GM21825 (cell line): ENCODE measurements around the gene CDCA7.
"Not testable (repeated sequence)": the region's sequence is repeated elsewhere in the genome, so short reads cannot be mapped to it uniquely, and the experiment has no call there.

Source experiments
- ATAC-seq: cut with Tn5 transposase; IDR thresholded peaks from one replicate; pipeline ENCODE4 v1.9.1; 2021; ENCODE audit warnings: mild to moderate bottlenecking, moderate library complexity; ENCODE audit not compliant: unreplicated experiment

The CDCA7 gene

GRCh38 chr2:173401716-173402326 lies 47.1 kb downstream of the CDCA7 start:
- no peak for ATAC-seq

DNA sequence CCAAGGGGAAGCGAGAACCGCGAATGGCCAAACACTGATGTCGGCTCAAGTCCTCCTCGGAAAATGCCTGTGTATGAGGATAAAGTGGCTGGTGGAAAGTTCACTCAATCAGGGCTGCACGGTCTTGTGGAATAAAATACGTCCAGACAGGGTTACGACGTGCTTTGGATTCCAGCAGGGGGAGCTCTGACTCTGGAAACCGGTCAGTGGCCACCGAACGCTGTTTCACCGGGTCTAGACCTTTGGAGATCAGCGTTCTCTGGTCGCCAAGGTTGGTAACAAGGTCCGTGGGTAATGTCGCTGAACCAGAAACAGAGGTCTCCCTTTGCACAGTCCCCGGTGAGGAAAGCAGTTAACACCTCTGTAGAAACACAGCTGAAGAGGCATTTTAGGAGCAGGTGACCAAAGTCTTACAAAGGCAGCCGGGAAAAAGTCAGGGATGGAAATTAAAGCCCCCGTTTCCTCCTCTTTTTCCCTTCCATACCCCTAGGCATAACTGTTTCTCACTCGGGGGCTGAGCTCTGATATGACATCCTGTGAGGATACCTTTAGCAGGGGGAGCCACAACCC lies 47.8 kb downstream of the CDCA7 start:
- no peak for ATAC-seq

DNA sequence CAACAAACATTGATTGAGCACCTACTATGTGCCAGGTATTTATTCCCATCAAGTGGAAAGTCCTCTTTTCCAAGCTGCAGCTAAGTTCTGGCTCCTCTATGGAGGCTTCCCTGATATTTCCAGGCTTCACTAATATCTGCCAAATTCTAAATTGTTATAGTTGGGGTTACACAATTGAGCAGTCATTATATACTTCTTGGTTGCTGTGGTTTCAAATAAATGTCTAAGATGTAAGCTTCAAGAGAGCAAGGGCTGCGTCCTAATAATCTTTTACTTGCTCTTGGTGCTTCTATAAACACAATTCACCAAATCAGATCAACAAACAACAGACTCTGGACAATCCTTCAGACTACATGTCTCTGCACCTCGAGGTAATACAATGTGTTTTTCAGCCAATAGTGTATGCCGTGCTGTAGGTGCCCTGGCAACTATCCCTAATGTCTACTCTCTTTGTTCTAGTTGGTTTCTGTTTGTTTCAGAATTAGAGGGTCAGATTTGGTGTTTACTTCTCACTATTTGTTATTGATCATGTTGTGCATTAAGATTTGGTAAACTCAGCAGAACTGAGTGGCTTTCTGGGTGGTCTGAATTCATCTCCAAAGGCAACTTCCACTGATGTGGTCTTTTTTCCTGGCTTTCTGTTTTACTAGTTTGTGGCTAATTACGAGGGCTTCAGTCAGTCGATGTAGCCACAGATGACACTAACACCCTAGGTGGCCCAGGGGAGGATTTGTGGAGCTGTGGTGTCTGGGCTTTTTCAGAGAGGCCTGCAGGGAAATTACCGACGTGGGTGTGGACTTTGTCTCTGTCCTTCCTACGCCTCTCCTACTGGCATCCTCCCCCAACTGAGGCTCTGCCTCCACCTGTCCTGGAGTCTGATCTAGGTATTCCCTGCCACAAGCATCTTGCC lies 50.4 kb downstream of the CDCA7 start:
- no peak for ATAC-seq

DNA sequence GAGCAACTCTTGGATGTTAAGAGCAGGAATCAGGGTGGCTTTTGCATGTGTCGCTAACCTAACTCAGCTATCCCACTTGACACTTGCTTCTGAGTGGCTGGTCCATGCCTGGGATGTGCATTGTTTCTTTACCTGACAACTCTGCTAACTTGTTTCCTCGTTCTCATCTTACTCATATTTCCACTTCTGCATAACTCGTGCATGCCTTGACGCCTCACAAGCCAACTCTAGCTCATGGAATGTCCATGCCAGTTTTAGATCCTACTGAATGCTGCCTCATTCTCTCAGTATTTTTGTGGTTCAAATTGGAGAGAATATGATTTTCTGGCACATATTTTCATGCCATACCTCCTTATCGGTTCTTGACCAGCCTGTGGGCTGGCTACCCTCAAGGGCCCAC lies 52.5 kb downstream of the CDCA7 start:
- ATAC-seq: no peak

GRCh38 chr2:173407646-173408045 lies 53.0 kb downstream of the CDCA7 start:
- ATAC-seq: no peak

DNA sequence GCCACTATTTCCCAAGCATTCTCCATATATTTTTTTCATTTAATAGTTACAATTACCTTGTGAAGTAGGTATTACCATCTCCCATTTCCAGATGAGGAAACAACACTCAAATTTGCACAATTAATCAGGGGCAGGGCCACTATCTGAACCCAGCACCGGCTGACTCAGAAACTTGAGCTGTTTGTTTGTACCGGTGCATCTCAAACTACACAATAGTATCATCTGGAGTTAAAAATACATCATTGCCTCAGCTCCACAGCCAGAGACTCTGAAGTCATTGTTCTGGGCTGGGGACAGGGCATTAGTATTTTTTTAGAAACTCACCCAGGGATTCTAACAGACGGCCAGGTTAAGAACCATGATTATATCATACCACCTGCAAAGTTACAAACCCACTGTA lies 55.9 kb downstream of the CDCA7 start:
- ATAC-seq: no peak

GRCh38 chr2:173412628-173413027 lies 58.0 kb downstream of the CDCA7 start:
- no peak for ATAC-seq

DNA sequence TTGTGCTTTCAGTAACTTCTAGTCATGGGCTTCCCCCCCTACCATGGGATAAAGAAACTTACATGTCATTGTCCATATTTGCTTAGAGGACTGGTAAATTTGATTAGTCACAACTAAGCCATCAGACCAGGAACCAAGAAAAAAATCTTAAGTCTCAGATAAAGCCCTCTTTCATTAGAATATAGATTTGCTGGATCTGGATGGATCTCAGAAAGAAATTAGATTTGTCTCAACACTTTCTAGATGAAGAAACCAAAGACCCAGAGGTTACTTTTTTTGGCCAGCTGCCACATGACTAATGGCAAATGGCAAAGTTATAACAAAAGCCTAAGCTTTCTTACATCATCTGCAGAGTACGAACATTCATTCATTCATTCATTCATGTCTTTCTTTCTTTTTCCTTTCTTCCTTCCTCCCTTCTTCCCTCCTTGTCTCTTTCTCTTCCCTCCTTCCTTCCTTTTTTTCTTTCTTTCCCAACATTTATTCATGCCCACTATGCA lies 60.2 kb downstream of the CDCA7 start:
- no peak for ATAC-seq

- no peak for ATAC-seq
Measured at GRCh38 chr2:173415431-173416381, 61.0 kb downstream of the CDCA7 start.

DNA sequence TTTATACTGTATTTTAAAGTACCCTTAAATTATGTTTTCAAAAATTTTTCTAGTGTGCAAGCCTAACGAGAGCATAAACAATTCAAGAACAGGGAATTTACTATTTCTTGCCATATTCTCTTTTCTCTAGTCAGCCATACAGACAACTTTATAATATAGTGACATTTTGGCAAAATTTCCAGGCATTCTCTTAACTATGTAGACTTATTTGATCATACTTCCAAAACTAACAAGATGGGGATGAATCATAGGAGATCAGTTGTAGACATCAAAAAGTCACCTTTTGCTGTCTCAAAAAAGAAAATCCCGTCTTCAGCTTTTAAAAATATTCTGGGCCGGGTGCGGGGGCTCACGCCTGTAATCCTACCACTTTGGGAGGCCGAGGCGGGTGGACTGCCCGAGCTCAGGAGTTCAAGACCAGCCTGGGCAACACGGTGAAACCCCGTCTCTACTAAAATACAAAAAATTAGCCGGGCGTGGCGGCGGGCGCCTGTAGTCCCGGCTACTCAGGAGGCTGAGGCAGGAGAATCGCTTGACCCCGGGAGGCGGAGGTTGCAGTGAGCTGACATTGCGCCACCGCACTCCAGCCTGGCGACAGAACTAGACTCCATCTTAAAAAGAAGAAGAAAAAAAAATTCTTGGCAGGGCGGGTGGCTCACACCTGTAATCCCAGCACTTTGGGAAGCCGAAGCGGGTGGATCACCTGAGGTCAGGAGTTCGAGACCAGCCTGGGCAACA lies 61.9 kb downstream of the CDCA7 start:
- not testable (repeated sequence) for ATAC-seq

DNA sequence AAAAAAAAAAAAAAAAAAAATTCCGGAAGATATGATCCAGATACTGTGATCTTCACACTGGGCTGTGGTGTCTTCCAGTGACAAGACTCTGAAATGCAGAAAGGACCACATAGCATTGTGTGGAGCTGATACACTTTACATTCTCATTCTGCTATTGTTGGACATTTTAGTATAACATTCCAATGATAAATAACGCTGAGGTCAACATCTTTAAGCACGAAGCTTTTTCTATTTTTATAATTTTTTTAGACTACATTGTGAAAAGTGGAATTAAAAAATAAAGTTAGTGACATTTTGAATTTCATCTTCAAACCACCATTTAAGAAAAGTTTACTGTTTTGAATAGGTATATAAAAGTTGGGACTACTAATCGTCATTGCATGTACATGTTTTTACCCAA lies 62.7 kb downstream of the CDCA7 start:
- ATAC-seq: no peak

DNA sequence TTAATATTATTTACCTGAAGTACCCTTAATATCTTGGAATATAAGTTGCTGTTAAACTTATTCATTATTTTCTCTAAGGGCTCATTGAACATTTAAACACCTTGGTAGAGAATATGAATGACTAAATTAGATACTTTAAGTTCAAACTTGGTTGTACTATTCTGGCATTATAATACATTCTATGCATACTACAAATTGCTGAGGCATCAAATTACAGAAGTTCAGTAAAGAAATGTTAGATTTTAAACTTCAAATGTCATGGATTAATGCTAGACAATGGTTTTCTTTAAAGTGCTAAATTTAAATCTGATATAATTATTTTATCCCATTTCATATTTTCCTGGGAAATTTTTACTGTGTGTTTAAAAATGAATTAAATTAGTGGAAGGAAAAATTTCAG lies 63.1 kb downstream of the CDCA7 start:
- ATAC-seq: no peak
